Mucosa of descending colon (tissue), 3 donors: ENCODE data around the gene MELTF. TPM values are rescaled to one million over a fixed set of nuclear protein-coding genes. Genes with fewer than 3 reads are reported as not detected.

Source experiments
- ATAC-seq: fragments of 200-7000 bp; cut with Tn5 transposase; one replicate; pipeline ENCODE4 v1.9.1; 2020; ENCODE audit warnings: mild to moderate bottlenecking, moderate library complexity
- DNase-seq, 3 donors: peaks; one replicate each; pipeline ENCODE4 v3.0.0-alpha.2; 2020
- H3K36me3 ChIP-seq: fragments of 200-600 bp; one replicate; pipeline ENCODE4 v1.8.0; 2021; ENCODE audit warnings: low read depth, mild to moderate bottlenecking
- H3K4me1 ChIP-seq: fragments of 200-600 bp; one replicate; pipeline ENCODE4 v1.8.0; 2021; ENCODE audit warnings: low read depth, mild to moderate bottlenecking
- H3K4me3 ChIP-seq: fragments of 200-600 bp; one replicate; pipeline ENCODE4 v1.8.0; 2021; ENCODE audit warnings: mild to moderate bottlenecking
- H3K9me3 ChIP-seq: fragments of 200-600 bp; one replicate; pipeline ENCODE4 v1.8.0; 2021; ENCODE audit warnings: mild to moderate bottlenecking
- intact Hi-C, 2 donors: fragments of 100-400 bp; cut with DNase I in 1 of 2; cut with micrococcal nuclease in 1 of 2; formaldehyde crosslinking; loops; one replicate each; pipeline versions ENCODE4 v1.11.0 to v1.11.1; 2022; cut with DNase I, micrococcal nuclease
- total RNA-seq, 3 donors: library from RNA; stranded (reverse); fragmentation: NEBNext Ultra II Directional in 2 of 3; extraction: Animal tissue kit (Norgen Biotek cat#: 25700) in 2 of 3; gene quantifications; one replicate each; pipeline versions ENCODE4 v1.2.1 to v1.2.4, GENCODE V29; 2021 to 2023
- TF ChIP-seq, protein P1 (sequence below): fragments of 200-600 bp; IDR thresholded peaks from one replicate; pipeline ENCODE4 v1.8.0; 2022; ENCODE audit warnings: antibody characterized with exemption, mild to moderate bottlenecking
- donor health status: DM: no; HTN: no; CAD: no; lungs with moderate emphysema.
- donor health status: DM: no; HTN: no; CAD: no.
- donor health status: DM: no; HTN: yes; CAD: no.

Gene MELTF
- total RNA-seq, 3 donors from 2014 or later = 8.4 to 17.3 (median 10.7) TPM

DNA sequence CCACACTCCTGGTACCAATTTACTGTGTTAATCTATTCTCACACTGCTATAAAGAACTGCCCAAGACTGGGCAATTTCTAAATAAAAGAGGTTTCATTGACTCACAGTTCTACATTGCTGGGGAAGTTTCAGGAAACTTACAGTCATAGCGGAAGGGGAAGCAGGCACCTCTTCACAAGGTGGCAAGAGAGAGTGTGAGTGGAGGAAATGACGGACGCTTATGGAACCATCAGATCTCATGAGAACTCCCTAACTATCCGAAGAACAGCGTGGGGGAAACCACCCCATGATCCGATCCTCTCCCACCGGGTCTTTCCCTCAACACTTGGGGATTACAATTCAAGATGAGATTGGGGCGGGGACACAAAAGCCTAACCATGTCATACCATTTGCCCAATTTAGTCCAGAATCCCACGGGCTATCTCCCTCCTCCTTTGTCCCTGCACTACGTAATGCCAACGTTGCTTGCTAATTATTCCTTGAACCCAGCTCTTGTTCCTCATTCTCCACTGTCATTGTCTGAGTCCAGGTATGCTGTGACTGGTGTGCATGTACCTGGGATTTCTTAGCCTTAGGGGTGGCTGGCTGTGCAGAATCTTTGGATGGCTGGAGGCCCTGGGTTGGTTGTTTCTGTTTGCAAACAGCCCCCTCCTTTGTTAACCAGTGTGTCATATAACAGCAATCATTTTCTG is 64.4 kb downstream of the MELTF start:
- intact Hi-C loops = no loop called here
- Histone ChIP-seq H3K36me3 (no peaks in the 10 kb centered on the region), H3K4me3 (no peak overlapping the region), H3K9me3 (no peaks in the 10 kb centered on the region), H3K4me1 (peaks cover 29% of the 10 kb centered on the region)
- TF ChIP-seq, protein P1, sequence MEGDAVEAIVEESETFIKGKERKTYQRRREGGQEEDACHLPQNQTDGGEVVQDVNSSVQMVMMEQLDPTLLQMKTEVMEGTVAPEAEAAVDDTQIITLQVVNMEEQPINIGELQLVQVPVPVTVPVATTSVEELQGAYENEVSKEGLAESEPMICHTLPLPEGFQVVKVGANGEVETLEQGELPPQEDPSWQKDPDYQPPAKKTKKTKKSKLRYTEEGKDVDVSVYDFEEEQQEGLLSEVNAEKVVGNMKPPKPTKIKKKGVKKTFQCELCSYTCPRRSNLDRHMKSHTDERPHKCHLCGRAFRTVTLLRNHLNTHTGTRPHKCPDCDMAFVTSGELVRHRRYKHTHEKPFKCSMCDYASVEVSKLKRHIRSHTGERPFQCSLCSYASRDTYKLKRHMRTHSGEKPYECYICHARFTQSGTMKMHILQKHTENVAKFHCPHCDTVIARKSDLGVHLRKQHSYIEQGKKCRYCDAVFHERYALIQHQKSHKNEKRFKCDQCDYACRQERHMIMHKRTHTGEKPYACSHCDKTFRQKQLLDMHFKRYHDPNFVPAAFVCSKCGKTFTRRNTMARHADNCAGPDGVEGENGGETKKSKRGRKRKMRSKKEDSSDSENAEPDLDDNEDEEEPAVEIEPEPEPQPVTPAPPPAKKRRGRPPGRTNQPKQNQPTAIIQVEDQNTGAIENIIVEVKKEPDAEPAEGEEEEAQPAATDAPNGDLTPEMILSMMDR = no peak
- no peak for DNase-seq
- ATAC-seq = no peak

DNA sequence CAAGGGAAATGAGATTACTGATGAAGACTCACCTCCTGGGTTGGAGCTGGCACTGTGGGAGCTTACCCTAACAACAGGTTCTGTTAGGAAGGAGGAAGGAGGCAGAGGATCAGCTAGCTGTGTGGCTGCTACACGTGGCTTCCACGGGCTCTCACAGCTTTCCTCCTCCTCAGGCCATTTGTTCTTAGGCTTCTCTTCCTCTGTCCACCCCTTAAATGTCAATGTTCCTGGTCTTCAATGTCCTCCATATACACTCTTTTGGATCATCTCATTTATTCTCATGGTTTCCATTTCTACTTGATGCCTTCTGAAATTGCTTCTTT is 66.0 kb downstream of the MELTF start:
- no peaks in the 10 kb centered on the region for H3K36me3 ChIP-seq
- intact Hi-C loops = no loop called here
- H3K4me1 ChIP-seq = peaks cover 29% of the 10 kb centered on the region
- no peak for ATAC-seq
- TF ChIP-seq, protein P1 = no peak
- no peaks in the 10 kb centered on the region for H3K9me3 ChIP-seq
- no peak for DNase-seq
- H3K4me3 ChIP-seq = no peak overlapping the region

DNA sequence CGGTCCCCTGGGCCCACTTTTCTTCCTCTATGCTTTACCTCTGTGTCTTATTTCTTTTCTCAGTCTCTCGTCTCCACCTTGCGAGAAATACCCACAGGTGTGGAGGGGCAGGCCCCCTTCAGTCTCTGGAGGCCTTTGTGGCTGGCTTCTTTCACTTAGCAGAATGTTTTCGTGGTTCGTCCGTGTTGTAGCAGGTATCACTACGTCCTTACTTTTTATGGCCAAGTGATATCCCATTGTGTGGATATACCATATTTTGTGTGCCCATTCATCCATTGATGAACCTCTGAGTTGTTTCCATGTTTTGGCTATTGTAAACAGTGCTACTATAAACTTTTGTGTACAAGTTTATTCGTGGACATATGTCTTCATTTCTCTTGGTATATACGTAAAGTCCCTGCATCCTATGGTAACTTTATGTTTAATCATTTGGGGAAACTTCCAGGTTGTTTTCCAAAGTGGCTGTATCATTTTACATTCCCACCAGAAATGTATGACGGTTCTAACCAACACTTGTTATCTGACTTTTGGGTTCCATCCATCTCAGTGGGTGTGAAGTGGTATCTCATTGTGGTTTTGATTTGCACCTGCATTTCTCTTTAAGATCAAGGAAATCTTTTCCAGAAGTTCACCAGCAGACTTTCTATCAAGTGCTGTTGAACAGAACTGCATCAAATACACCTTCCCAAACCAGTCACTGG is 66.5 kb downstream of the MELTF start:
- H3K4me3 ChIP-seq = no peak overlapping the region
- intact Hi-C loops = no loop called here
- DNase-seq (no peak), ATAC-seq (no peak)
- no peaks in the 10 kb centered on the region for H3K9me3 ChIP-seq
- peaks cover 29% of the 10 kb centered on the region for H3K4me1 ChIP-seq
- no peaks in the 10 kb centered on the region for H3K36me3 ChIP-seq
- TF ChIP-seq, protein P1 = no peak

DNA sequence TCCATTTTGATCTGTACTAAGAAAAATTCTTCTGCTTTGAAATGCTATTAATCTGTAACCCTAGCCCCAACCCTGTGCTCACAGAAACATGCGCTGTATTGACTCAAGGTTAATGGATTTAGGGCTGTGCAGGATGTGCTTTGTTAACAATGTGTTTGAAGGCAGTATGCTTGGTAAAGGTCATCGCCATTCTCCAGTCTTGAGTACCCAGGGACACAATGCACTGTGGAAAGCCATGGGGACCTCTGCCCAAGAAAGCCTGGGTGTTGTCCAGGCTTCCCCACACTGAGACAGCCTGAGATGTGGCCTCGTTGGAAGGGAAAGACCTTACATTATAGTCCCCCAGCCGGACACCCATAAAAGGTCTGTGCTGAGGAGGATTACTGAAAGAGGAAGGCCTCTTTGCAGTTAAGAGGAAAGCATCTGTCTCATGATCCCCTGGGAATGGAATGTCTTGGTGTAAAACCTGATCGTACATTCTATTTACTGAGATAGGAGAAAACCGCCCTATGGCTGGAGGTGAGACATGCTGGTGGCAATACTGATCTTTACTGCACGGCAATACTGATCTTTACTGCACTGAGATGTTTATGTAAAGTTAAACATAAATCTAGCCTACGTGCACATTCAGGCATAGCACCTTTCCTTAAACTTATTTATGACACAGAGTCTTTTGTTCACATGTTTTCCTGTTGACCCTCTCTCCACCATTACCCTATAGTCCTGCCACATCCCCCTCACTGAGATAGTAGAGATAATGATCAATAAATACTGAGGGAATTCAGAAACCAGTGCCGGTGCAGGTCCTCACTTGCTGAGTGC is 67.3 kb downstream of the MELTF start:
- ATAC-seq (peak; percentile 88), DNase-seq (peak in 1 of 3 donors; percentile 72)
- peaks cover 25% of the 10 kb centered on the region for H3K4me1 ChIP-seq
- no peak overlapping the region for H3K4me3 ChIP-seq
- TF ChIP-seq, protein P1 = no peak
- no peaks in the 10 kb centered on the region for H3K36me3 ChIP-seq
- no peaks in the 10 kb centered on the region for H3K9me3 ChIP-seq
- intact Hi-C loops = no loop called here

DNA sequence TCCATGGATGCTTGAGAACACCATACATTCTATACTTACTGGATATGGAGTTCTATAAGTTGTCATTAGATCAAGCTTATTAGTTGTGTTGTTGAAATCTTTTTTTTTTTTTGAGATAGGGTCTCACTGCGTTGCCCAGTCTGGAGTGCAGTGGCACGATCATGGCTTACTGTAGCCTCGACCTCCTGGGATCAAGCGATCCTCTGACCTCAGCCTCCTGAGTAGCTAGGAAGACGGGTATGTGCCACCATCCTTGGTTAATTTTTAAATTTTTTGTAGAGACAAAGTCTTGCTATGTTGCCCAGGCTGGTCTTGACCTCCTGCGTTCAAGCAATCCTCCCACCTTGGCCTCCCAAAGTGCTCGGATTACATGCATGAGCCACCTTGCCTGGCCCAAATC is 74.8 kb downstream of the MELTF start:
- H3K4me1 ChIP-seq = no peaks in the 10 kb centered on the region
- TF ChIP-seq, protein P1 = no peak
- no peaks in the 10 kb centered on the region for H3K9me3 ChIP-seq
- no peaks in the 10 kb centered on the region for H3K36me3 ChIP-seq
- H3K4me3 ChIP-seq = no peak overlapping the region
- intact Hi-C loops = no loop called here
- ATAC-seq (no peak), DNase-seq (no peak)

Other genes with a start within 250 kb of the MELTF start
- 10 to 100 TPM; 24.3 to 48.1 (median 31.0) TPM for gene SENP5, start 161.9 kb downstream of the MELTF start, total RNA-seq
- 10 to 100 TPM; 48.0 to 57.3 (median 55.0) TPM for gene NCBP2, start 87.3 kb downstream of the MELTF start, total RNA-seq
- 100 to 1,000 TPM in 2 of 3 donors, 10 to 100 TPM in 1; 29.1 to 131 (median 122) TPM for gene PIGZ, start 61.0 kb downstream of the MELTF start, total RNA-seq